ENCODE measurements around the gene MARK3. TPM values are rescaled to one million over a fixed set of nuclear protein-coding genes. Genes with fewer than 3 reads are reported as not detected.

MARK3 gene
- total RNA-seq, 1 donor from 2014 or later = 105 TPM

GRCh38 chr14:103520269-103520656 lies 135.0 kb downstream of the MARK3 start:
- peak overlapping the region; percentile 69 for H3K4me3 ChIP-seq
- no peaks in the 10 kb centered on the region for H3K36me3 ChIP-seq
- ATAC-seq (no peak), DNase-seq (no peak)
- no peaks in the 10 kb centered on the region for H3K27me3 ChIP-seq
- peak overlapping the region; percentile 84 for H3K27ac ChIP-seq
- TF ChIP-seq CTCF (IDR thresholded peaks at IDR 0.05) = no peak
- no peaks in the 10 kb centered on the region for H3K9me3 ChIP-seq
- intact Hi-C loops (cut with DNase I) = no loop called here
- peaks cover 51% of the 10 kb centered on the region for H3K4me1 ChIP-seq

DNA sequence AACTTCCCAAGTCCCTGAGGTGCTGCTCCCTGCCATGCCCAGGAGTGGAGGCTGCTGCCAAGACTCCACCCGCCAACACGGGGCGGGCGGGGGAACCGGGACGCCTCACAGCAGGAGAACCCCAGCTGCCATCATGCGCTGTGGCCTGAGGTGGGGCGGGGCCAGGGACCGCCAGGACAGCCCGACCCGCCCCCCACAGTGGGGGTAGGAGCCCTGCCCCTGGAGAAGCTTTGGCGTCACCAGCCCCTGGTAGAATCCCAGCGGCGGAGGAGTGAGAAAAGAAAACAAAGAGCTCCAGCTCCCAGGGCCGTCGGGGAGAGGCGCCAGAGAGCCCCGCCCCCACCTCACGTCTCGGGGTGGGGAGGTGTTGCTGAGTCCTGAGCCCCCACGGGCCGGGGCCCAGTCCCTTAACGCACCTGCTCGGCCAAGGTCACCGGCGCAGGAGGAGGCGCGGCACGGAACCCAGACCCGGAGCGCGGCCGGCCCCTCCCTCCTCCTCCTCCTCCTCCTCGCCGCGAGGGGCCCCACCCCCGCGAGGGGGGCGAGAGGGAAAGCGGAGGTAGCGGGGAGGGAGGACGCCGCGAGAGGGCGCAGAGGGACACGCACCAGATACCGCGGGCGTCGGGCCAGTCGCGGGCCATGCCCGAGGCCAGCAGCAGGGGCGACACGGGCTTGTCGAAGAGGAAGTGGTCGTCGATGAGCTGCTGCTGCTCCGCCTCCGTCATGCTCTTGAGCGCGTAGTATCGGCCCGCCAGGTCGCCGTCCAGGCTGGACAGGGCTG lies 135.6 kb downstream of the MARK3 start:
- Histone ChIP-seq H3K4me3 (peak overlapping the region; percentile 69), H3K36me3 (no peaks in the 10 kb centered on the region), H3K27me3 (no peaks in the 10 kb centered on the region), H3K27ac (peak overlapping the region; percentile 84), H3K4me1 (peaks cover 51% of the 10 kb centered on the region), H3K9me3 (no peaks in the 10 kb centered on the region)
- TF ChIP-seq CTCF (IDR thresholded peaks at IDR 0.05) = peak; percentile 64
- DNase-seq (peak; percentile 94), ATAC-seq (peak; percentile 80)
- intact Hi-C loops (cut with DNase I) = no loop called here

- H3K4me3 ChIP-seq = peak overlapping the region; percentile 69
- H3K4me1 ChIP-seq = peaks cover 54% of the 10 kb centered on the region
- no peak for TF ChIP-seq CTCF (IDR thresholded peaks at IDR 0.05)
- ATAC-seq = peak; percentile 57
- H3K9me3 ChIP-seq = no peaks in the 10 kb centered on the region
- H3K27me3 ChIP-seq = no peaks in the 10 kb centered on the region
- intact Hi-C loops (cut with DNase I) = no loop called here
- H3K36me3 ChIP-seq = no peaks in the 10 kb centered on the region
- DNase-seq = no peak
- H3K27ac ChIP-seq = peak overlapping the region; percentile 84
Measured at GRCh38 chr14:103521438-103521950, 136.3 kb downstream of the MARK3 start.

GRCh38 chr14:103521951-103522563 lies 136.8 kb downstream of the MARK3 start:
- peaks cover 54% of the 10 kb centered on the region for H3K4me1 ChIP-seq
- H3K9me3 ChIP-seq = no peaks in the 10 kb centered on the region
- no peaks in the 10 kb centered on the region for H3K36me3 ChIP-seq
- peak overlapping the region; percentile 84 for H3K27ac ChIP-seq
- DNase-seq = peak; percentile 71
- intact Hi-C loops (cut with DNase I) = no loop called here
- no peak for TF ChIP-seq CTCF (IDR thresholded peaks at IDR 0.05)
- no peaks in the 10 kb centered on the region for H3K27me3 ChIP-seq
- ATAC-seq = no peak
- H3K4me3 ChIP-seq = peak overlapping the region; percentile 69

GRCh38 chr14:103522649-103523574 lies 137.7 kb downstream of the MARK3 start, which contains the start of gene CKB:
CKB (minus strand) TSS chr14:103522830; CDS start chr14:103522493, 337 bp downstream.
- peak within 1 kb of the TSS; percentile 84 for H3K27ac ChIP-seq

More at GRCh38 chr14:103522649-103523574, 137.7 kb downstream of the MARK3 start, which contains the start of gene CKB:
- TF ChIP-seq CTCF (IDR thresholded peaks at IDR 0.05) = no peak
- Histone ChIP-seq H3K27me3 (no peaks in the 10 kb centered on the region), H3K4me3 (peak within 1 kb of the TSS; percentile 69), H3K36me3 (no peaks in the 10 kb centered on the region), H3K4me1 (peaks cover 59% of the 10 kb centered on the region), H3K9me3 (no peaks in the 10 kb centered on the region)
- DNase-seq (peak; percentile 86), ATAC-seq (peak; percentile 27)
- intact Hi-C loops (cut with DNase I) = no loop called here

Data from upper lobe of right lung (tissue), 1 donor.